GM18867 (cell line): ENCODE measurements around the gene RPTN.
"Not testable (repeated sequence)": the region's sequence is repeated elsewhere in the genome, so short reads cannot be mapped to it uniquely, and the experiment has no call there.

Source experiments
- ATAC-seq: cut with Tn5 transposase; IDR thresholded peaks from one replicate; pipeline ENCODE4 v1.9.1; 2021; ENCODE audit warnings: mild to moderate bottlenecking, moderate library complexity; ENCODE audit not compliant: unreplicated experiment

The RPTN gene

DNA sequence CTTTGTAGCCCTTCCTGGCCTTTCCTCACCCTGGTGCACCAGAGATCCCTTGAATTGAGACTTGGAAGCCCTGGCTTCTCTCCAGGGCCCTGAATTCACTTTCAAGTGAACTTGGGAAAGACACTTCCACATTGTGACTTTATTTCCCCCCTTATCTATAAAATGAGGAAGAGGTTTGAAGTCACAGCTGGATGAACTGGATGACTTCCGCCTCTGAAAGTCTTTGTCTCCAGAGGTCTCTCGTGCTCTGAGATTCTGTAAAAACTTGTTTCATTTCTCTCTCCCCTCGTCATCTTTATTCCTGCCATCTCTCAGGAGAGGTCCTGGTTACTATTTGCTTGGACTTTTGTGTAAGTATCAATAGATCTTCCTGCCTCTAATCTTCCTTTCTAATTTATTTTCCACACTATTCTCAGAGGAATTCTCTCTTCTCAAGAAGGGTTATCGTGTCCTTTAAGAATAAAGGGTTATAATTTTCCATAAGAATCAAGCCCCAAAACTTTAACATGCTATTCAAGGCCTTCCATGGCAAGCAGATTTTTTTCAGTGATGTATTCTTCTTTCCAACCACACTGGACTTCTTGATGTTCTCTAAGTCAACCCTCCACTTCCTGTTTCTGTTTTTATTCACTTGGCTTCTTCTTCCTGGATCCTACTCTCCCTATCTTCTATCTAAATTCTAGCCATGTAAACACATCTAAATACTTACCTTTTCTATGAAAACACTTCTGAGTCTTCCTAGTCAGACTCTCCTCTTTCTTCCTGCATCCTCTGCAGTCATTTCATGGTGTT is 6.5 kb upstream of the RPTN start:
- no peak for ATAC-seq

DNA sequence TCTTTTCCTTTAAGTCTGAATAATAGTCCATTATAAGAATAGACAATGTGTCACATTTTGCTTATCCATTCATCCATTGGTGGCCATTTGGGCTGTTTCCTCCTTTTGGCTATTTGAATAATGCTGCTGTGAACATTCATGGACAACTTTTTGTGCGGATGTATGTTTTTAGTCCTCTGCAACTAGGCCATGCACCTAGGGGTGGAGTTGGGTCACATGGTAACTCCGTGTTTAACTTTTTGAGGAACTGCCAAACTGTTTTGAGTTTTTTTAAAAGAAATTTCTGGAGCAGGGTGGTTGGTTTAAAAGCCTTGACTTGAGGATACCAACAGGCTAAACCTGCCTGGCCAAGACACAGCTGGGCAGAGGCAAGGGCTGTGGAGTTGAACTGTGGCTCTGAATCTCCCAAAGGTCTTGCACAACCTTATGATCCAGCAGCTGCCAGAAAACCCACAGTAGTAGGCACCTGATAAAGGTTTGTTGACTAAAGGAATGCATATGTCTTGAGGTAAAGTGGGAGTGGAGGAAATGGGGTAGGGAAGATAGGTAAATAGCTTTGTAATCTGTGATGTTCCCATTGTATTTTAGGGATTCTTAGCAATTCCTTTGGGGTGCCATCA is 5.6 kb upstream of the RPTN start:
- no peak for ATAC-seq

DNA sequence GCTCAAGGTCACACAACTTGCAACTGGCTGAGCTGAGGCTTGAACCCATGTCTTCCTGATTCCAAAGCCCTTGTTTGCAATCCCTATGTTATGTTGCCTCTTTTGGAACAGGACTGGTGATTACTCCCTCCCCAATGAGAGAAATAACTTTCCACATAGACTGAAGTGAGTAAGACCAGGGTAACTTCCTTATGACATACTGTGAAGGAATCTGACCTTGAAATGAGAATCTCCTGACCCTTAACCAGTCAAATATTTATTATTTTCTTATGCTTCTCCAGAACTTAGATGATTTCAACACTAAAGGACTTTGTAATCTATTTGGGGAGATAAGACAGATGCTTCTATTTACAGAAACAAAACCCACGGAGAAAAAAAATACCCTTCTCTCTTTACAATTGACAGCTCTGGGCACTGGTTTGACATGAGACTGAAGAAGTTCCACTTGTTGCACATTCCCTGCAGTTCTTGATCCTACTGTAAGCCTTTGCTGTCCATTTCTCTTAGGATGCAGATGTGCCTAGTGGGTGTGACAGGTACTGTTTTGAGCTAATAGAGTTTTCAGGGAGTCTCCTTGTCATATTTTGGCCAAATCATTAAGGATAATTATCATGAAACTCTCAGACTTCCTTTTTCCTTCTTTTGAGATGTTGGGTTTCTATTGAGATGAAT is 3.9 kb upstream of the RPTN start:
- no peak for ATAC-seq

DNA sequence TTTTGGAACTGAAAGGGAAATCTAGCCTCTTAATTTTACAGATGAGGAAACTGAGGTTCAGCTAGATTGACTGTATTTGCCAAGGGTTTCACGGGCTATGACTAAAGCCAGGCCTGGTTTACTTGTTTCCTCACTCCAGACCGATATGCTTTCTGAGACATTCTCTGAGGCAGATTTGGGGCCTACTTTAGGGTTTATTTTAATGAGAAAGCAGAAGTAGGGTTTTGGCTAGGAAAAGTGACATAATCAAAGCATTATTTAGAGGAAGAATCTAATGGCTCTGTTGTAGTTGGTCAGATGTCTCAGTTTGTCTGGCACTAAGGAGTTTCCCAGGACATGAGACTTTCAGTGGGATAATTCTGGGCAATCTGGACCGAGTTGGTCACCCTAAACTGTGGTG is 1.5 kb upstream of the RPTN start:
- ATAC-seq: no peak

DNA sequence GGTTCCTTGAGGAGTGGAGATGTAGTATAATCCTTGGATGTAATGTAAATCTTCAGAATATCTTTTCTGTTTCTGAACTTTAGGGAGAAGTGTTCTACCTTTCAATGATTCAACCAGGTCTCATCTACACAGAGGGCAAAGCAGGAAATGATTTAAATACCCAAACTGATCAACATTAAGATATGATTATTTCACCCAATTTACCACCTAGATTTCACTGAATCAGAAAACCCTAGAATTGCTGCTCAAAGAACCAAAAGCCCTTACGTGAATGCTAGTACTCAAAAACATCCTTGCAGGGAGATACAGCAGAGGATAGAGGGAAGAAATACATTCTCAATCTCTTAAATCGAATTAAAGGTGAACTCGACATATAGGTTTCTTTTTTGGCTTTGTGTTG is 5.0 kb downstream of the RPTN start:
- ATAC-seq: no peak

DNA sequence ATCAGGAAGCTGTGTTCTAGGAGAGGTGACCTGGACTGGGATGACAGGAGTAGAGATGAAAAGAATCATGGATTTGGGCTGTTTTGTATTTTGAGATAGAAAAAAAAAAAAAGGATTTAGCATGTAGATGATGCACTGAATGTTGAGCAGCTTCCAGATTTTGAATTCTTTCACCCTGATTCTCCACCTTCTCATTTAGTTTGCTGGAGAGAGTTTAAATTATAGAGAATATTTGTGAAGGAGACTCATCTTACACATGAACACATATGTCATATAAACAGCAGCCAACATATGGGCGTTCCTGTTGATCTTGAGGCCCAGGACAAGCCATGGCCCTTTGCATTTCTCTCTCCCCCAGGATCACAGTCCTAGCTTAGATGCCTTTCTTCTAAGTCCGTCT is 7.4 kb downstream of the RPTN start:
- no peak for ATAC-seq

DNA sequence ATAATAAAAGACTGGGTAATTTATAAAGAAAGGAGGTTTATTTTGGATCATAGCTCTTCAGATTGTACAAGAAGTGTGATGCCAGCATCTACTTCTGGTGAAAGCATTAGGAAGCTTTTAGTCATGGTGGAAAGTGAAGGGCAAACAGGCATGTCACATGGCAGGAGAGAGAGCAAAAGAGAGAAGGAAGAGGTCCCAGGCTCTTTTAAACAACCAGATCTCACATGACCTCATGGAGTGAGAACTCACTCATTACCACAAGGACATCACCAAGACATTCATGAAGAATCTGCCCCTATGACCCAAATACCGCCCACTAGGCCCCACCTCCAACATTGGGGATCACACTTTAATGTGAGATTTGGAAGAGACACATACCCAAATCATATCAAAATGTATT is 10.0 kb downstream of the RPTN start:
- no peak for ATAC-seq

DNA sequence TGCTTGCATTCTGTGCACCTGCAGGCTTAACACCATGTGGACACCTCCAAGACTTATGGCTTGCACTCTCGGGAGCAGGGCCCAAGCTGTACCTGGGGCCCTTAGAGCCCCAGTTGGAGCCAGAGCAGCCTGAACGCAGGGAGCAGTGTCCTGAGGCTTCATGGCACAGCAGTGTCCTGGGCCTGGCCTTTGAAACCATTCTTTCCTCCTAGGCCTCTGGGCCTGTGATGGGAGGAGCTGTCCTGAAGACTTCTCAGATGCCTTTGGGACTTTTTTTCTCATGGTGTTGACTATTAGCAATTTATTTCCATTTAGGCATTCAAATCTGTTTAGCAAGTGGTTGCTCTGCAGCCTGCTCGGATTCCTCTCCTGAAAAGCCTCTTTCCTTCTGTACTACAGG is 11.0 kb downstream of the RPTN start:
- no peak for ATAC-seq

DNA sequence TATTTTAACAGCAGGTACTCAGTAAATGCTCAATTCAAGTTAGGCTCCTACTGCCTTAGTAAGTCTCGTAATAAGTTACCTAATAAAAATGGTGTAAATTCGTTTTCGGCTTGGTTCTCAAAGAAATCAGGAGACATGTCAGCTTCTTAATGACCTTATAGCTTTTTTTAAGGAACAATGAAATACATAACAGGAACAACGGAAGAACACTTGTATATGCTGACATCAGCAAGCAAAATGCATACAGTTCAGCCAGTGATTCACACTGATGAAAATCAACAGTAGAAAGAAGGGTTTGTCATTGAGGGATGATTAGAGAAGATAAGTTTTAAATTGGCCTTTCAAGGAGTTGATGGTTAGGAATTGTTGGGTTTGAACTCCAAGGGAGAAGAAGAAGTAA is 13.3 kb downstream of the RPTN start:
- ATAC-seq: no peak

DNA sequence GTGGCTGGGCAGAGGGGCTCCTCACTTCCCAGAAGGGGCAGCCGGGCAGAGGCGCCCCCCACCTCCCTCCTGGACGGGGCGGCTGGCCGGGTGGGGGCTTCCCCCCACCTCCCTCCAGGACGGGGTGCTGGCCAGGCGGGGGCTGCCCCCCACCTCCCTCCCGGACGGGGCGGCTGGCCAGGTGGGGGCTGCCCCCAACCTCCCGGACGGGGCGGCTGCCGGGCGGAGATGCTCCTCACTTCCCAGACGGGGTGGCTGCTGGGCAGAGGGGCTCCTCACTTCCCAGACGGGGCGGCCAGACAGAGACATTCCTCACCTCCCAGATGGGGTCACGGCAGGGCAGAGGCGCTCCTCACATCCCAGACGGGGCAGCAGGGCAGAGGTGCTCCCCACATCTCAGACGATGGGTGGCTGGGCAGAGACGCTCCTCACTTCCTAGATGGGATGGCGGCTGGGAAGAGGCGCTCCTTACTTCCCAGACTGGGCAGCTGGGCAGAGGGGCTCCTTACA is 14.3 kb downstream of the RPTN start:
- not testable (repeated sequence) for ATAC-seq

DNA sequence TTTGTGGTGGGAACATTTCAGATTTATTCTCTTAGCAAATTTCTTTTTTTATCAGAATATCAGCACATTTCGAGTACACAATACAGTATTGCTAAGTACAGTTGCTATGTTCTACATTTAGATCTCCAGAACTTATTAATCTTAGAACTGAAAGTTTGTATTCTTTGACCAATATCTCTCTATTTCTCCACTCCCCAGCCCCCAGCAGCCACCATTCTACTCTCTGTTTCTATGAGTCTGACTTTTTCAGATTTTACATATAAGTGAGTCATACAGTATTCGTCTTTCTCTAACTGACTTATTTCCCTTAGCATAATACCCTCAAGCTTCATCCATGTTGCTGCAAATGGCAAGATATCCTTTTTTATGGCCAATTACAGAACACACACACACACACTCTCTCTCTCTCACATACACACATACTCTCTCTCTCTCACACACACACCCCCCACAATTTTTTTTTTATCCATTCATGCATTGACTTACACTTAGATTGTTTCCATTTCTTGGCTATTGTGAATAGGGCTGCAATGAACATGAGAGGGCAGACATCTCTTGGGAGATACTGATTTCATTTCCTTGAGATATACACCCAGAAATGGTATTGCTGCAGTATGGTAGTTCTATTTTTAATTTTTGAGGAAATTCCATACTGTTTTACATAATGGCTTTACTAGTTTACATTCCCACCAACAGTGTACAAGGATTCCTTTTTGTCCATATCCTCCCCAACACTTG is 15.7 kb downstream of the RPTN start:
- no peak for ATAC-seq

DNA sequence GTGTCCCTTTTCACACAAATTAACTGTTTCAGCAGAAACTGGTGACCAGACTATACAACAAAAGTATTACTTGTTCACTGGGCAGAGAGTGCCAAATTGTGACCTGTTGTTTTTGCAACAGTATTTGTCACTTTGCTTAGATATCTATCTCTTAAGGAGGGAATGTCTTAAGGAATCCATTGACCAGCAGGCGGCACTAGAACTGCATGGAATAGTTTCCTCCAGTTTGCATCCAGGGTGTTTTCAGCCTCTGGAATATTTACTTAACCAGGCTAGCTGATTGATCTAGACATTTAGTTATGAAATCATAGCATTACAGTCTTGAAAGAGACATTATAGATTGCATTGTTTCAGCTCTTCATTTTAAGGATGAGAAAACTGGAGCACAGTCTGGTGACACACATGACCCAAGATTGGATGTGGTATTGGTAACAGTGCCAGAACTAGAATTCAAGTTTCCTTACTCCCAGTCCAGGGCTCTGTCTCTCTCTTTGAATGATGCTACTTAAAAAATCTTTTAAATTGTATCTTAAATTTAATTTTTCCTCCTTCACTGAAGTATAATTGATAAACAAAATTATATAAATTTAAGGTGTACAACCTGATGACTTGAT is 16.9 kb downstream of the RPTN start:
- no peak for ATAC-seq

DNA sequence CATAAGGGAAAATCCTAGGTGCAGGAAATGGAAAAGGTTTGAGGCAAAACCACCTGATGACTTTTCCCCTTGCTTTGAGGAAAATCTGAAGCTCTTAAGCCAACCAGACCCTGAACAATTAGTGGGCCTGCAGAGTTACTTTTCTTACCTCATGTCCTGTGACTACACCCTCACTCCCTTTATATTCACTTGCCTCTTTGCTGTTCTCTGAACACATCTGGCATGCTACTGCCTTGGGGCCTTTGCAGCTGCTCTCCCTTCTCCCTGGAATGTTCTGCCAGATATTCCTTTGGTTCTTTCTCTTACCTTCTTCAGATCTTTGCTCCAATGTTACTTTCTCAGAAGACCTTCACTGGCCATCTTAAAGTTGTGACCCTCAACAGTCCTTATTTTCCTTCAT is 21.8 kb downstream of the RPTN start:
- no peak for ATAC-seq

DNA sequence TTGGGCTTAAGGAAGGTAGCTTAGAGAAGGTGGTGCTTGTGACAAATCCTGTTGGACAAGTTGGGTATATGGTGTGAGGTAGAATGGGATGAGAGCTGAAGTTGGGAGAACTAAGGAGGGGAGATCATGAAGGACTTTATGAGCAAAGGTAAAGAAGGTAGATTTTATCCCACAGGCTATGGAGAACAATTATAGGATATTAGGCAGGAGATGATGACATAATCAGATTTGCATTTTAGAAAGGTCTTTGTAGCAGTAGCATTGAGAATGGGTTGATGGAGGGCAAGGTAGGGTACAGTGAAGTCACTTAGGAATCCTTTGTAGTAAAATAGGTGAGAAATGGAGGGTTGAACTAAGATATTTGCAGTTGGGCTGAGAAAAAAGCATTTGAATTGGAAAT is 28.8 kb downstream of the RPTN start:
- no peak for ATAC-seq

DNA sequence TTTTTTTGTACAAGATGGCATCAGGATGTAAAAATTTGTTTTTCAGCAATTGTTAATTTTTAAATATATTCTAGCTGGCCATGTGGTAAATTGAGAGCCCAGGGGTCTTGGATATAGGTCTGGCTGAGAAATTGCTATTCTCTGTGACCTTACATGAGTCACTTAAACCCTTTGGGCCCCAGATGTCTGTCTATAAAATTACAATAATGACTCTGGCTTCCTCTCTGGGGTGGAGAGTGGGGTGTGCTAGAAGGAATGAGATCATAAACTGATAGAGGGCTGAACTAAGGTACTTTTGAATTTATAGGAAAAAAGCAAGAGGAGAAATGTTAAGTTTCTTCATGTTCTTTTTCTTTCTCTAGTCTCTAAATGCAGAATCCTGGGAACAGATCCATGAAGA is 31.4 kb downstream of the RPTN start:
- ATAC-seq: no peak

DNA sequence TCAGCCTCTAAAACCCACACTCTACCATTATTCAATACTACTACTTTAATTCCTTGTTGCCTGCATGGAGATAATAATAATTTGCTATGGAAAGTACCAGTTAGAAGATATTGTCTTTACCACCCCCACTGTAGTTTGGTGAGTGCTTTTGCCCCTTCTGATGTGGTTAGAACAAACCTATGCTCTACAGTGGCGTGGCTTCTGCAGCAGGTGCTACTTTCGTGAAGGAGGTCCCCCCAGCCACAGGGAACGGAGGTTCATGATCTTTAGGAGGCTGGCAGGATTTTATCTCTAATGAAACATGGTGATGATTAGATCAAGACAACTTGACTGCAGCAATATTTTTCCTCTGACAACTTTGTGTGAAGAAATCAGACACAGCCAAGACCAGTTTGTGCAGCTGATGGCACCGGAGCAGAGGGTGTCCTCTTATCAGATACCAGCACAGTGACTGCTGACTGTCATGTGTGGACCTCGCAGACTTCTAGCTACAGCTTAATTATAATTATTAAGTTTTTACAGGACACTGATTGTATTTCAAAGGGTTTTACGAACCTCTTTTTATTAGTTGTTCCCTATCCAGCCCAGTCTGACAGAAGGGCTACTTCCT is 33.1 kb downstream of the RPTN start:
- ATAC-seq: no peak

DNA sequence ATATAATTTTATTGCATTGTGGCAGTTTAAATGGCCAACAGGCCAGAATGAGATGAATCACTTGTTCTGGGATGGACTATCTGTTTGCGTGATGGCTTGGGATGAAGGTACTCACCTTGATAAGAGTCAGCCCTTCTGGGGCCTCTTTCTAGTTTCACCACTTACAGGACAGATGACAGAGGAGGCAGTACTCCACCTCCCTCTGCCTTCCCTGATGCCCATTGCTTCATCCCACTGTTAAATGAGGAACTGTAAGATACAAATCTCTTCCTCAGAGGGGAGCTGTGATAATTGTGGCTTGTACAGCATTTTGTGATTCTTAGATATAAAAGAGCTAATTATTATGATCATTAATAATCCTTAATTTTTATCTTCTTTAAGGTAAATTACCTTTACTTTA is 40.1 kb downstream of the RPTN start:
- ATAC-seq: no peak

DNA sequence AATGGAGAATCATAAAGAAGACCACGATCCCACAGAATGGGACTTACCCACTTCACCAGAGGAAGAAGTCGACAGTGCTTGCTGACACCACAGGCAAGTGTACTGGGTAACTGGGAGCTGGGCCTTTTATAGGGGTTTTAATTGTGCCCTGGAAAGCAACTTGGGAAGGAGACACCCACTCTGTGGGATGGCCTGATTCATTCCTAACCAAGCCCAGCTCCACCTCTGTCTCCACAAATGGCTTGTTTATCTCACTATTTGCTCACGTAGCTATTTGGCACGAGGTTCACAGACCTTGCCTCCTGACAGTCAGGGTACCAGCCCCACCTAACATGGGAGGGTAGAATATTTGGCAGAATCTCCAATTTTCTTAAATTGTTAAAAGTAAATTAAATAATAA is 43.7 kb downstream of the RPTN start, which contains the start of gene TCHH:
TSS of gene TCHH (minus strand) at position 101 of the 400 bp plus-strand sequence. CDS start 1,364 bp downstream, outside the sequence.
- ATAC-seq: no peak

DNA sequence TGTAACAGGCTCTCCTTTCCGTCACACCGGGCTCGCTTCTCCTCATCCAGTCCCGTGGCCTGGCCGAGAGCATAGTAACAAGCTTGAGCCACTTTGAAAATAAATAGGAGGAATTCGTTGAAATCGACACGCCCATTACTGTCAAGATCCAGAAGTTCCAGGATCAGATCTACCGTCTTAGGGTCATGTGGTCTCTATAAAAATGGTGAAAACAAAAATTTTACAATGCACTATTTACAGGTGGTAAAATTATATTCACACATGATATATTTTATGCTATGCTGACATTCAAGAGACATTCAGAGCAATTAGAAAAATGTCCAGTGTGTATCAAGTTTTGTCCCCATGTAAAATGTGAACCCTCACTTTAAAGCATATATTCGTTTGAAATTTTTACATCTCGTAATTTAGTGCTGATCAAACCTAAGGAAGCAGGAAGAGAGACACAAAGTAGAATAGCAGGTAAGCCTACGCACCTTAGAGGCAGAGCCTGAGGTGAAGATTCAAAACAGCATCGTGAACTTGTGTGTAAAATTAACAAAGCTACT is 46.1 kb downstream of the RPTN start:
- no peak for ATAC-seq
